ENCODE measurements around the gene TAAR2.
A peak's percentile ranks its signal among the peaks of the same experiment; 100 is the strongest.
"Not testable (repeated sequence)": the region's sequence is repeated elsewhere in the genome, so short reads cannot be mapped to it uniquely, and the experiment has no call there.

The TAAR2 gene

DNA sequence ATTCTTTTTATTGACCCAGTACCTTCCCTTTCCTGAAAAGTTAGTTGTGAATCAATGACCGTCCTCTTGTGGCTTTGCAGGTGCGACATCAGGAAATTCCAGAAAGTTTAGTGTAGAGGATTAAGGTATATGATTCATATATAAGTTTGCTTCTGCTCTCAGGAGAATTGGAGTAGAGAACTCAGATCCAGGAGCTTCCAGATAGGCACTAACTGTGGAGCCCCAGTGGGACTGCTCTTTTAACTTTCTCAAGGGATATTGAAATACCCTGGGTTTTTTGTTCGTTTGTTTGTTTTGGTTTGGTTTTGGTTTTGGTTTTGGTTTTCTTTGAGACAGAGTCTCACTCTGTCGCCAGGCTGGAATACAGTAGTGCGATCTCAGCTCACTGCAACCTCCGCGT is 9.5 kb downstream of the TAAR2 start:
- peak in 1 of 2 donors; percentile 1 for DNase-seq (ENCODE audit: low read depth in 2 of 2)
- TF ChIP-seq, protein P1, sequence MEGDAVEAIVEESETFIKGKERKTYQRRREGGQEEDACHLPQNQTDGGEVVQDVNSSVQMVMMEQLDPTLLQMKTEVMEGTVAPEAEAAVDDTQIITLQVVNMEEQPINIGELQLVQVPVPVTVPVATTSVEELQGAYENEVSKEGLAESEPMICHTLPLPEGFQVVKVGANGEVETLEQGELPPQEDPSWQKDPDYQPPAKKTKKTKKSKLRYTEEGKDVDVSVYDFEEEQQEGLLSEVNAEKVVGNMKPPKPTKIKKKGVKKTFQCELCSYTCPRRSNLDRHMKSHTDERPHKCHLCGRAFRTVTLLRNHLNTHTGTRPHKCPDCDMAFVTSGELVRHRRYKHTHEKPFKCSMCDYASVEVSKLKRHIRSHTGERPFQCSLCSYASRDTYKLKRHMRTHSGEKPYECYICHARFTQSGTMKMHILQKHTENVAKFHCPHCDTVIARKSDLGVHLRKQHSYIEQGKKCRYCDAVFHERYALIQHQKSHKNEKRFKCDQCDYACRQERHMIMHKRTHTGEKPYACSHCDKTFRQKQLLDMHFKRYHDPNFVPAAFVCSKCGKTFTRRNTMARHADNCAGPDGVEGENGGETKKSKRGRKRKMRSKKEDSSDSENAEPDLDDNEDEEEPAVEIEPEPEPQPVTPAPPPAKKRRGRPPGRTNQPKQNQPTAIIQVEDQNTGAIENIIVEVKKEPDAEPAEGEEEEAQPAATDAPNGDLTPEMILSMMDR (IDR thresholded peaks at IDR 0.05; ENCODE audit: low read depth, low read length) = no peak
- no peak overlapping the region for H3K4me3 ChIP-seq (replicated peaks in 1 of 2; ENCODE audit: low read depth in 2 of 2, low read length in 2 of 2)

DNA sequence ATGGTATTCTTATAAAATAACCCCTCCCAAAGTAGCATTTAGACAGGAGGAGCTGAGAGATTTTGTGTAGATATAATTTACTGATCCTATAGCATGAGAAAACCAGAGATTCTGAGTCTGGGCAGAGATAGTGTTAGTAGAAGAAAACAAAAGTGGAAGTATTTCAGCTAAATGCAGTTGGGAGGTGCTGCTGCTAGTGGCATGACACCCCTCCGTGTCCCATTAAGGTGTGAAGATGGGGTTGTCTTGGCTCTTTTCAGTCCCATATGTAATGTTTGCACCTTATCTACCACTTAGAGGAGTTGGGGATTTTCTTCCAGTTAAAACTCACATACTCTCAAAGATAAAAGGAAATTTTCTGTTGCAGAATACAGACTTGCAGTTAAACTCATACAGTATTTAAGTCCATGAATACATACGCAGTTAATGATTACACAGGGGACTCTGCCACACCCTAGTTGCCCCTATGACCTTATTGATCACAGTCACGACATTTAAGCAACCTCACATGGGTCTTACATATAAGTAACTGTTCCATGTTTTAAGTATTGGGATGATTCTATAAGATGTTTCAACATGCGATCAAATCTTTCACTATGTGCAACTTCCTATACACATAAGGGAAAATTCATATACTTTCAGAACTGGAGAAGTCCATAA is 11.5 kb downstream of the TAAR2 start:
- DNase-seq (ENCODE audit: low read depth in 2 of 2) = no peak
- TF ChIP-seq, protein P1 (IDR thresholded peaks at IDR 0.05; ENCODE audit: low read depth, low read length) = no peak
- H3K4me3 ChIP-seq (replicated peaks in 1 of 2; ENCODE audit: low read depth in 2 of 2, low read length in 2 of 2) = no peak overlapping the region

DNA sequence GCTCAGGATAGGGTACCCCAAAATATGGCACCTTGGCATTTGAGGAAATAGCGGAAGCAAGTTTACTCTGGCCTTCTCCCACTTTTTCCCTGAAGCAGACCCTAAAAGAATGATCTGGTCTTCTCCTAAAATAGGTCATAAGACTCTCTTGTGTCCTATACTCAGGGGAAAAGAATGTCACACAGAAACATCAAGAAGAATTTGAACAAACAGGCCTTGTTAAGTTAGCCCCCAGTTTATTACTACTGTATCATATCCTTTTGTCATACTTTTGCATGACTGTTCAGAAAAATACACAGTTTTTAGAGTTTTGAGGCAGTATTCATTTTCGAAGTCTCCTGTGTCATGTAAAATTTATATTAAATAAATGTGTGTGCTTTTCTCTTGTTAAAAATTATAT is 12.5 kb downstream of the TAAR2 start:
- TF ChIP-seq, protein P1 (IDR thresholded peaks at IDR 0.05; ENCODE audit: low read depth, low read length) = no peak
- no peak overlapping the region for H3K4me3 ChIP-seq (replicated peaks in 1 of 2; ENCODE audit: low read depth in 2 of 2, low read length in 2 of 2)
- DNase-seq (ENCODE audit: low read depth in 2 of 2) = no peak

DNA sequence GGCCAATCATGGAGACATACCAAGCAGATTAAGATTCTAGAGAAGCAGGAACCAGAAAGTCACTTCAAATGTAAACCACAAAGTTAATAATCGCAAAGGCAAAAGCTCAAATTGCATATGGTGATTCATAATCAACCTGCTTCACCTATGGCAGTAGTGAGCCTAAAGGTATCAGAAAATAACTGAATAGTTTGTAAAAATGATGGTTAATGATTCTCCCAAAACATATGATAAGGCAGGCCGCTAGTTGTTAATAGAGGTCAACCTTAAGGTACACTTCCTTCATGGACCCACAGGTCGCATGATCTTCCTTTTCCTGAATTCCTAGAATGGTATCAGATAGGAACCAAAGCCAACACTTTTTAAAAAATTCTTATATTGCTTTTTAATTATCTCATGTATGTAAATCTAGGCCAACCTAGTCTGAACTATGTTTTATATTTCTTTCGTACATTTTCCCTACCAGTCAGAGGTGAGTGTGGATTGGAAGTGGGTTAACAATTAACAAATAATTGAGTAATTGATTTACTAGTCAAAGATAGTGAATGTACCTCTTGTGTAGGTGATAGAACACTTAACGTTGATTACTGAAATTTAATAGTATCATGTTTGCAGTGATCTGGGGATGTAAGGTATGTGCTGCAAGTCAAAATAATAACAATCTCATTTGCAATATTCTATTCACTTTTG is 16.4 kb downstream of the TAAR2 start:
- H3K4me3 ChIP-seq (replicated peaks in 1 of 2; ENCODE audit: low read depth in 2 of 2, low read length in 2 of 2) = no peak overlapping the region
- DNase-seq (ENCODE audit: low read depth in 2 of 2) = no peak
- TF ChIP-seq, protein P1 (IDR thresholded peaks at IDR 0.05; ENCODE audit: low read depth, low read length) = no peak

DNA sequence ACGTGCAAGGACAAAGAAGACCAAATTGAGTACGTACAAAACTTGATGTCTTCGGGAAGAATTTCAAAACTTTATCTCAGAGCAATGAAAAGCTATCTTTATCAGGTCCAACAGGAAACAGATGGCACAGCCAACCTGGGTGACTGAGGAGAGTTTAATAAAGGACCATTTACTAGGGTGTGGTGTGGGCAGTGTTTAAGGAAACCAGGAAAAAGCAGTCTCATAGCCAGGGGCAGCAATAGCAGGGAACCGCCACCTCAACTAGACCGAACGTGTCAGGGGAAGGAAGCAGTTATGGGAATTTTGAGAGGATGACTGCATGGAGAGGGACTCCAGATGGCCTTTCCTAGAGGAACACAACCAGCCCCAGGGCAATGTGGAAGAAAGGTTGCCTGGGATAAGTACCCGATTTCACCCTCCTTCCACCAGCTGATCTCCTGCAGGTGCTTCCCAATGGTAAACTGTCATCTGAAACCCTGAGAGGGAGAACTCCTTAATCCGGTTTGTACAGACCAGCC is 19.4 kb downstream of the TAAR2 start:
- TF ChIP-seq, protein P1 (IDR thresholded peaks at IDR 0.05; ENCODE audit: low read depth, low read length) = no peak
- H3K4me3 ChIP-seq (replicated peaks in 1 of 2; ENCODE audit: low read depth in 2 of 2, low read length in 2 of 2) = no peak overlapping the region
- DNase-seq (ENCODE audit: low read depth in 2 of 2) = no peak

DNA sequence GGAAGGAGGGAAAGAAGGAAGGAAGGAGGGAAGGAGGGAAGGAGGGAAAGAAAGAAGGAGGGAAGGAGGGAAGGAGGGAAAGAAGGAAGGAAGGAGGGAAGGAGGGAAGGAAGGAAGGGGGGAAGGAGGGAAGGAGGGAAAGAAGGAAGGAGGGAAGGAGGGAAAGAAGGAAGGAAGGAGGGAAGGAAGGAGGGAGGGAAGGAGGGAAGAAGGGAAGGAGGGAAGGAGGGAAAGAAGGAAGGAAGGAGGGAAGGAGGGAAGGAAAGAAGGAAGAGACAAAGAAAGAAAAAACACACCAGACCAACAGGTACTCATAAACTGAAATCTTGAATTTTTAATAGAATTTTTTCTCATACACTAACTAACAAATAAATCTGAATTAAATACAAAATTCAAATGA is 23.2 kb downstream of the TAAR2 start:
- H3K4me3 ChIP-seq (replicated peaks in 1 of 2; ENCODE audit: low read depth in 2 of 2, low read length in 2 of 2); DNase-seq (ENCODE audit: low read depth in 2 of 2): not testable (repeated sequence)

DNA sequence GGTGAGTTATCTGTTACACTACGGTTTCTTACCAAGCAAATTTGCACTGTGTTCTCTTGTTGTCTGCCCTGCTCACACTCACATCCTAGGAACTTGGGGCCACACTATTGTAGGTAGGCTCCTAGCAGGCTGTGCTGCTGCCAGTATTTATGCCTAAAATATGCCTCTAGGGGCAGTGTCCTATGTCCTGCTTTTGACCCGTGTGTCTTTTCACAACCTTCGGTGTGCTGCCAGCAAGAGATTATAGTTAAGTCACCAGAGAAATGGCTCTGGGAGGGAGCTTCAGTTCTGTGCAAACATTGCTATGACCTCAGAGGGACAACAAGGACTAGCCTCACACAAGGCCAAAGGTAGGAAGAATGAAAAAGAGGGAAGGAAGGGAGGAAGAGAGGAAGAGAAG is 25.6 kb downstream of the TAAR2 start:
- TF ChIP-seq, protein P1 (IDR thresholded peaks at IDR 0.05; ENCODE audit: low read depth, low read length) = peak; percentile 26
- peak in 1 of 2 donors; percentile 8 for DNase-seq (ENCODE audit: low read depth in 2 of 2)

More for the DNA sequence above, 25.6 kb downstream of the TAAR2 start:
- no peak overlapping the region for H3K4me3 ChIP-seq (replicated peaks in 1 of 2; ENCODE audit: low read depth in 2 of 2, low read length in 2 of 2)

All from cardiac fibroblast (primary cell).